K562 (cell line): ENCODE data around the gene RHEBL1. TPM values are rescaled to one million over a fixed set of nuclear protein-coding genes. Genes with fewer than 3 reads are reported as not detected.

Source experiments
- CEBPB ChIP-seq: fragments of 450-650 bp; IDR thresholded peaks from 2 replicates; pipeline ENCODE4 v1.6.1; 2016; ENCODE audit warnings: missing genetic modification characterization, missing compliant biosample characterization
- E2F6 ChIP-seq, 2 experiments: IDR thresholded peaks; 2 replicates each; pipeline ENCODE4 v1.6.1; 2011; ENCODE audit warnings: borderline replicate concordance in 1 of 2, control low read depth in 1 of 2, low read depth in 1 of 2, low read length in 1 of 2, mild to moderate bottlenecking in 1 of 2, mixed read lengths in 1 of 2, moderate library complexity in 1 of 2; ENCODE audit not compliant: insufficient read depth in 1 of 2, insufficient read length in 1 of 2, poor library complexity in 1 of 2, severe bottlenecking in 1 of 2; ENCODE audit errors: extremely low read depth in 1 of 2
- EP400 ChIP-seq: fragments of 450-650 bp; IDR thresholded peaks from 2 replicates; pipeline ENCODE4 v1.6.1; 2017; ENCODE audit warnings: antibody characterized with exemption, mild to moderate bottlenecking, moderate library complexity
- HDAC1 ChIP-seq, 2 experiments: fragments of 450-650 bp; IDR thresholded peaks; 2 replicates each; pipeline ENCODE4 v1.6.1; 2016 to 2017; ENCODE audit warnings: inconsistent platforms in 1 of 2, mild to moderate bottlenecking in 1 of 2, moderate library complexity in 1 of 2
- KDM1A ChIP-seq, 2 experiments: fragments of 450-650 bp; IDR thresholded peaks; 2 replicates each; pipeline ENCODE4 v1.6.1; 2016; ENCODE audit warnings: mild to moderate bottlenecking in 2 of 2
- KLF10 ChIP-seq: fragments of 250-450 bp; sonication (Bioruptor Pico); IDR thresholded peaks from 2 replicates; pipeline ENCODE4 v1.6.1; 2021; ENCODE audit warnings: matching md5 sums
- MLX ChIP-seq, 2 experiments: fragments of 450-650 bp in 1 of 2; sonication (generic) in 1 of 2; formaldehyde crosslinking; conservative IDR thresholded peaks; 2 replicates each; pipeline versions ENCODE4 v1.4.0 to v1.8.1; 2020 to 2022; ENCODE audit warnings: mild to moderate bottlenecking in 1 of 2, missing genetic modification reagents in 1 of 2
- NBN ChIP-seq: fragments of 450-650 bp; IDR thresholded peaks from 2 replicates; pipeline ENCODE4 v1.6.1; 2016; ENCODE audit warnings: low read depth, mild to moderate bottlenecking
- NR2F6 ChIP-seq: fragments of 450-650 bp; formaldehyde crosslinking; IDR thresholded peaks from 2 replicates; pipeline ENCODE4 v1.4.0; 2020; ENCODE audit warnings: mild to moderate bottlenecking
- NRF1 ChIP-seq, 2 experiments: fragments of 450-650 bp; IDR thresholded peaks in 1 of 2; conservative IDR thresholded peaks in 1 of 2; 2 replicates each; pipeline ENCODE4 v1.6.1; 2014; ENCODE audit warnings: mild to moderate bottlenecking in 2 of 2
- OTX1 ChIP-seq: fragments of 450-650 bp; formaldehyde crosslinking; IDR thresholded peaks from 2 replicates; pipeline ENCODE4 v1.4.0; 2022; ENCODE audit warnings: mild to moderate bottlenecking
- RFX1 ChIP-seq: fragments of 450-650 bp; IDR thresholded peaks from 2 replicates; pipeline ENCODE4 v1.6.1; 2016; ENCODE audit warnings: mild to moderate bottlenecking, moderate library complexity
- RUNX1 ChIP-seq: sonication (generic); IDR thresholded peaks from 2 replicates; pipeline ENCODE4 v1.6.1; 2016; ENCODE audit warnings: antibody characterized with exemption, low read depth
- SETDB1 ChIP-seq: IDR thresholded peaks from one replicate; pipeline ENCODE4 v1.6.1; 2012; ENCODE audit warnings: low read length, control low read depth, inconsistent platforms
- SIN3A ChIP-seq, 2 experiments: fragments of 150-350 bp in 1 of 2; IDR thresholded peaks; 2 replicates each; pipeline ENCODE4 v1.6.1; 2011 to 2016; ENCODE audit warnings: borderline replicate concordance in 2 of 2, low read depth in 2 of 2, low read length in 2 of 2, mild to moderate bottlenecking in 2 of 2, moderate library complexity in 2 of 2; ENCODE audit not compliant: control insufficient read depth in 1 of 2
- SIN3B ChIP-seq: fragments of 450-650 bp; IDR thresholded peaks from 2 replicates; pipeline ENCODE4 v1.6.1; 2017; ENCODE audit warnings: low read depth, mild to moderate bottlenecking, moderate library complexity
- SIX5 ChIP-seq, 2 experiments: IDR thresholded peaks; 2 replicates each; pipeline ENCODE4 v1.6.1; 2011; ENCODE audit warnings: low read length in 2 of 2, borderline replicate concordance in 1 of 2, low read depth in 1 of 2, mild to moderate bottlenecking in 1 of 2, moderate library complexity in 1 of 2; ENCODE audit not compliant: insufficient read depth in 1 of 2
- THAP7 ChIP-seq: fragments of 250-450 bp; sonication (Bioruptor Pico); IDR thresholded peaks from 2 replicates; pipeline ENCODE4 v1.5.0; 2021
- ZBTB2 ChIP-seq: fragments of 450-650 bp; IDR thresholded peaks from 2 replicates; pipeline ENCODE4 v1.6.1; 2016; ENCODE audit warnings: antibody characterized with exemption
- ZNF639 ChIP-seq, 2 experiments: fragments of 200-800 bp in 1 of 2; sonication (Bioruptor generic) in 1 of 2; sonication (generic) in 1 of 2; formaldehyde crosslinking in 1 of 2; IDR thresholded peaks in 1 of 2; conservative IDR thresholded peaks in 1 of 2; 2 replicates each; pipeline versions ENCODE4 v1.5.0 to v1.6.1; 2016 to 2020; ENCODE audit warnings: missing compliant biosample characterization in 1 of 2, missing genetic modification characterization in 1 of 2, missing genetic modification reagents in 1 of 2
- polyA plus RNA-seq, 8 experiments: library from polyadenylated mRNA; depleted of rRNA in 4 of 8; stranded (reverse) in 5 of 8; unstranded in 3 of 8; fragments of >200 nt; fragmentation: Nextera tagmentation in 2 of 8; fragmentation: Illumina TruSeq in 1 of 8; extraction: Ambion mirVana in 2 of 8; extraction: Trizol in 1 of 8; gene quantifications; 2 replicates each; pipeline versions ENCODE4 v1.2.1 to v1.2.3, GENCODE V29; 2011 to 2014; ENCODE audit warnings: inconsistent platforms in 1 of 8, missing spikeins in 1 of 8
- total RNA-seq, 7 experiments: library from RNA; depleted of rRNA in 6 of 7; stranded (reverse); fragments of >200 nt in 6 of 7; fragmentation: Illumina TruSeq in 2 of 7; extraction: Trizol in 2 of 7; gene quantifications; 2 replicates each; pipeline versions ENCODE4 v1.2.1 to v1.2.3, GENCODE V29; 2011 to 2021; ENCODE audit warnings: low replicate concordance in 1 of 7

RHEBL1 gene
- total and polyA plus RNA-seq, 9 of the 15 experiments (the other 6 are each of a cell fraction or from before 2014, with no cell fraction given) = 4.3 to 36.1 (median 8.2) TPM

- TF ChIP-seq E2F6 (IDR thresholded peaks at IDR 0.05; ENCODE audit: borderline replicate concordance in 1 of 2, extremely low read depth in 1 of 2, insufficient read depth in 1 of 2, insufficient read length in 1 of 2, low read depth in 1 of 2, low read length in 1 of 2, poor library complexity in 1 of 2, severe bottlenecking in 1 of 2) (no peak), KDM1A (IDR thresholded peaks at IDR 0.05) (no peak), HDAC1 (IDR thresholded peaks at IDR 0.05) (peak in 1 of 2 experiments; percentile 15; a peak in 1 of 4 replicates), ZBTB2 (no peak), NR2F6 (CRISPR knock-in tag) (no peak), SIX5 (IDR thresholded peaks at IDR 0.05; ENCODE audit: borderline replicate concordance in 1 of 2, insufficient read depth in 1 of 2, low read depth in 1 of 2, low read length in 2 of 2) (peak; percentile 74 to 80), NRF1 (conservative IDR thresholded peaks at IDR 0.05 in 1 of 2, IDR thresholded peaks at IDR 0.05 in 1 of 2) (peak; percentile 90 to 92), EP400 (peak; percentile 17; the same call in 1 of the 2 replicates), SIN3B (no peak), SETDB1 (no peak), OTX1 (CRISPR knock-in tag) (no peak), KLF10 (no peak), RUNX1 (no peak), SIN3A (IDR thresholded peaks at IDR 0.05; ENCODE audit: borderline replicate concordance in 2 of 2, control insufficient read depth in 1 of 2, low read depth in 2 of 2, low read length in 2 of 2) (peak in 1 of 2 experiments; percentile 61; a peak in 1 of 4 replicates), RFX1 (peak; percentile 61), NBN (peak; percentile 42; the same call in 1 of the 2 replicates), THAP7 (CRISPR knock-in tag) (no peak), MLX (CRISPR knock-in tag; conservative IDR thresholded peaks at IDR 0.05) (no peak), CEBPB (tag) (peak; percentile 53), ZNF639 (CRISPR knock-in tag; conservative IDR thresholded peaks at IDR 0.05 in 1 of 2, IDR thresholded peaks at IDR 0.05 in 1 of 2) (no peak)
Measured at GRCh38 chr12:49055978-49056754, 13.6 kb downstream of the RHEBL1 start (continued).
